ENCODE results near the gene CTCFL. TPM values are rescaled to one million over a fixed set of nuclear protein-coding genes. Genes with fewer than 3 reads are reported as not detected.

The CTCFL gene
- total RNA-seq, 1 donor from 2014 or later = not detected

- Mint-ChIP-seq H3K4me1 (ENCODE audit: low read depth) (no peaks in the 10 kb centered on the region), H3K27me3 (ENCODE audit: insufficient read depth) (peaks cover 16% of the 10 kb centered on the region), H3K4me3 (no peak overlapping the region), H3K9me3 (no peaks in the 10 kb centered on the region), H3K36me3 (ENCODE audit: low read depth) (no peaks in the 10 kb centered on the region), H3K27ac (no peak overlapping the region)
- DNase-seq (ENCODE audit: low spot score) = no peak
- intact Hi-C loops (cut with micrococcal nuclease) = no loop called here
Observed at GRCh38 chr20:57564180-57564802, 39.4 kb upstream of the CTCFL start.

DNA sequence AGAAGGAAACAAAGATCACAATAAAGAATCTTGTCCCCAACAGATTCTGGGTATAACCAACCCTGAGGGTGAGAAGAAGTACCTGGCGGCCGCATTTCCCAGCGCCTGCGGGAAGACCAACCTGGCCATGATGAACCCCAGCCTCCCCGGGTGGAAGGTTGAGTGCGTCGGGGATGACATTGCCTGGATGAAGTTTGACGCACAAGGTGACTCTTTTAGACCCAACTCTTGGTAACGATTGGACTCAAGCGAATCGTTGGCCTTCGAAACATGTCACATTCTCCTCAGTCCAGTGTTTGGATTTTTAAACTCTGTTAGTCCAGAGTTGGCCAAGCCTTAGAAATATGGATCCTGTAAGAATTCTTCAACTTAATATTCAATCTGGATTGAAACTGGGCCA lies 38.6 kb upstream of the CTCFL start:
- peaks cover 14% of the 10 kb centered on the region for H3K27me3 Mint-ChIP-seq (ENCODE audit: insufficient read depth)
- no peak overlapping the region for H3K27ac Mint-ChIP-seq
- H3K4me1 Mint-ChIP-seq (ENCODE audit: low read depth) = no peaks in the 10 kb centered on the region
- H3K4me3 Mint-ChIP-seq = no peak overlapping the region
- H3K36me3 Mint-ChIP-seq (ENCODE audit: low read depth) = no peaks in the 10 kb centered on the region
- intact Hi-C loops (cut with micrococcal nuclease) = no loop called here
- no peaks in the 10 kb centered on the region for H3K9me3 Mint-ChIP-seq
- DNase-seq (ENCODE audit: low spot score) = no peak

DNA sequence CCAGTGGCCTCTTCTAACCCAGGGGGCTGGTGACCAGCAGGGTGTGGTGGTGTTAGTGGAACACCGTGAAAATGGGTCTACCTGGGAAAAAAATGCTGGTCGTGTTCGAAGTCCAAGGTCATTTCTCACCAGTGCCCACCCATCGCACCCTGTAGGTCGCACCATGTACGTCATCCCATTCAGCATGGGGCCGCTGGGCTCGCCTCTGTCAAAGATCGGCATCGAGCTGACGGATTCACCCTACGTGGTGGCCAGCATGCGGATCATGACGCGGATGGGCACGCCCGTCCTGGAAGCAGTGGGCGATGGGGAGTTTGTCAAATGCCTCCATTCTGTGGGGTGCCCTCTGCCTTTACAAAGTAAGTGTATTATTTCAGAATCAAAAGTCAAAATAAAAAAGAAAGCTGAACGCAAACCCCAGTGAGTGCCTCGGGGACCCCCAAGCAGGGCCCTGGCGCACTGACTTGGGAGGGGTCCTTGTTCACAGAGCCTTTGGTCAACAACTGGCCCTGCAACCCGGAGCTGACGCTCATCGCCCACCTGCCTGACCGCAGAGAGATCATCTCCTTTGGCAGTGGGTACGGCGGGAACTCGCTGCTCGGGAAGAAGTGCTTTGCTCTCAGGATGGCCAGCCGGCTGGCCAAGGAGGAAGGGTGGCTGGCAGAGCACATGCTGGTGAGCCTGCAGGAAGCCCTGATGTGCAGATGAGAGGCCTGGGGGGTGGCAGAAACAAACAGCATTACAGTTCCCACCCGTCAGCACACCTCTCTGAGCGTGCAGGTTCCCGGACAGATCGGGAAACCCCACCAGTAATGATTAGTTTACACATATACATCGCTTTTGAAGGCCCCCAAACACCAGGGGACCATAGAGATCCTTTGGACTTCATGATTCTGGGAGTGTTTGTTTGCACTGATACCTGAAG lies 37.9 kb upstream of the CTCFL start:
- Mint-ChIP-seq H3K4me1 (ENCODE audit: low read depth) (no peaks in the 10 kb centered on the region), H3K27me3 (ENCODE audit: insufficient read depth) (peaks cover 14% of the 10 kb centered on the region), H3K27ac (no peak overlapping the region), H3K4me3 (no peak overlapping the region), H3K9me3 (no peaks in the 10 kb centered on the region), H3K36me3 (ENCODE audit: low read depth) (no peaks in the 10 kb centered on the region)
- intact Hi-C loops (cut with micrococcal nuclease) = no loop called here
- DNase-seq (ENCODE audit: low spot score) = no peak

DNA sequence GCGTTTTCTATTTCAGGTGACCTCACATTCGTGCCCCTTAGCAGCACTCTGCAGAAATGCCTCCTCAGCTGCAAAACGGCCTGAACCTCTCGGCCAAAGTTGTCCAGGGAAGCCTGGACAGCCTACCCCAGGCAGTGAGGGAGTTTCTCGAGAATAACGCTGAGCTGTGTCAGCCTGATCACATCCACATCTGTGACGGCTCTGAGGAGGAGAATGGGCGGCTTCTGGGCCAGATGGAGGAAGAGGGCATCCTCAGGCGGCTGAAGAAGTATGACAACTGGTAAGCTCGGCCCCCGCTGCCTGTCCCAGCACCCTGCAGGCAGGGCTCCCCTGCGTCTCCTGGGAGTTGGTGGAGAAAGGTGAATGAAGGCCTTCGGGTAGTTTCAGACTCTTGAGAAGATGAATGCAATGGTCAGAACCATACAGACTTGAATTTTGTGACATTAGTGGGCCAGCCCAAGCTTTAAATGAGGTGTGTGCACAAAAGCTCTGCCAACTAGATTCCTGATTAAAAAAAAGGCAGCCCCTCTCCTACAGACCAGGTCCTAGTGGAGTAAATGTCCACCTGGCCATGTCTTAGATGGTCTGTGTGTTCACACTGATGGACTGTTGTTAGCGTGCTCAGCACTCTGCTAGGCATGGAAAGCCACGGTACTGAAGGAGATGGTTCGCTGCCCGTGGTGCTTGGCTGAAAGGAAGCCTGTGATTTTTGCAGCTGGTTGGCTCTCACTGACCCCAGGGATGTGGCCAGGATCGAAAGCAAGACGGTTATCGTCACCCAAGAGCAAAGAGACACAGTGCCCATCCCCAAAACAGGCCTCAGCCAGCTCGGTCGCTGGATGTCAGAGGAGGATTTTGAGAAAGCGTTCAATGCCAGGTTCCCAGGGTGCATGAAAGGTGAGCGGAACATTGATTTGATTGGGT lies 36.7 kb upstream of the CTCFL start:
- no peak for DNase-seq (ENCODE audit: low spot score)
- H3K4me1 Mint-ChIP-seq (ENCODE audit: low read depth) = no peaks in the 10 kb centered on the region
- no peaks in the 10 kb centered on the region for H3K9me3 Mint-ChIP-seq
- no peak overlapping the region for H3K27ac Mint-ChIP-seq
- no peaks in the 10 kb centered on the region for H3K36me3 Mint-ChIP-seq (ENCODE audit: low read depth)
- H3K27me3 Mint-ChIP-seq (ENCODE audit: insufficient read depth) = peaks cover 11% of the 10 kb centered on the region
- no peak overlapping the region for H3K4me3 Mint-ChIP-seq
- intact Hi-C loops (cut with micrococcal nuclease) = no loop called here

GRCh38 chr20:57560554-57561355 lies 35.8 kb upstream of the CTCFL start, which contains the start of gene PCK1:
Gene PCK1 (plus strand): TSS chr20:57561110. CDS start chr20:57561412, 302 bp downstream.
- no peak within 1 kb of the TSS for H3K27ac Mint-ChIP-seq
- intact Hi-C loops (cut with micrococcal nuclease) = no loop called here
- no peaks in the 10 kb centered on the region for H3K4me1 Mint-ChIP-seq (ENCODE audit: low read depth)

DNA sequence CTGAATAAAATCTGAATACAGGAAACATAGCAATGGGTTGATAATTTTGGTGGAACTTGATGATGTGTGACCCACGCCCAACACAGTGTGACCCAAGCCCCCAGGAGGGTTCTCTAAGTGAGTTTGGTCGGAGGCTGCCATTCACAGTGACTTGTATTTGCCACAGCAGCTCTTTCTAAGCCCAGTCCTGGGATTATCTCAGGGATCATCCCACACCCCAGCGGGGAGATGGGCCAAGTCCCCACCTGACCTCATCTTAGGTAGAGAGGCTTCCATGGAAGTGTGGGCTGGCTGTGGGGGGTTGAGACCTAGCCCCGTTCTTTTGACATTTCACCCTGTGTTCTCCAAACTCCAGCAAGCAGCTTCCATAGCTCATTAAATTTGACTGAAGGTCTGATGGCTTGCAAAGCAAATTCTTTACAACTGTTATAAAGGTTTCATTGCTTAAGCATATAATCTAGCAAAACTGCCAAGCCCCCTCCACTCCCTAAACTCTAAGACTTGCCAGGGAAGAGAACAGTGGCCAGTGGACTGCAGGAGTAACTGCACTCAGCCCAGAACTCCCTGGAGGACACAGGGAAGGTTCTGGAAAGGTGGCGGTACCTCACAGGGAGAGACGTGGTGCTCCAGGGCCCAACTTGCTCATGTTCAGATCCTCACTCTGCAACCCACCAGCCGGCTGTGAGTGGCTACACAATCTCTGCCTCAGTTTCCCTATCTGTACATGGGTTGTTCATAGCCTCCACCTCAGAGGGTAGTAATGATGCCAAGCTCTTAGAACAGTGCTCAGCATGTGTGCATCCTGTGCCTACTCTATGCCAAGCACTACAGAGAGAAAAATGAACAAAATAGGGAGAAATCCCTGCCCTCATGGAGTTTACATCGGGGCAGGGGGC lies 35.0 kb upstream of the CTCFL start:
- no peaks in the 10 kb centered on the region for H3K9me3 Mint-ChIP-seq
- intact Hi-C loops (cut with micrococcal nuclease) = no loop called here
- no peaks in the 10 kb centered on the region for H3K36me3 Mint-ChIP-seq (ENCODE audit: low read depth)
- no peaks in the 10 kb centered on the region for H3K4me1 Mint-ChIP-seq (ENCODE audit: low read depth)
- H3K27me3 Mint-ChIP-seq (ENCODE audit: insufficient read depth) = peaks cover 6% of the 10 kb centered on the region
- no peak overlapping the region for H3K27ac Mint-ChIP-seq
- H3K4me3 Mint-ChIP-seq = no peak overlapping the region
- no peak for DNase-seq (ENCODE audit: low spot score)

More at GRCh38 chr20:57560554-57561355, 35.8 kb upstream of the CTCFL start, which contains the start of gene PCK1:
- Mint-ChIP-seq H3K36me3 (ENCODE audit: low read depth) (no peaks in the 10 kb centered on the region), H3K9me3 (no peaks in the 10 kb centered on the region), H3K27me3 (ENCODE audit: insufficient read depth) (peaks cover 6% of the 10 kb centered on the region), H3K4me3 (no peak within 1 kb of the TSS)
- no peak for DNase-seq (ENCODE audit: low spot score)

- H3K27me3 Mint-ChIP-seq (ENCODE audit: insufficient read depth) = peaks cover 9% of the 10 kb centered on the region
- no peaks in the 10 kb centered on the region for H3K9me3 Mint-ChIP-seq
- H3K27ac Mint-ChIP-seq = no peak overlapping the region
- no peaks in the 10 kb centered on the region for H3K36me3 Mint-ChIP-seq (ENCODE audit: low read depth)
- intact Hi-C loops (cut with micrococcal nuclease) = no loop called here
- no peak for DNase-seq (ENCODE audit: low spot score)
- H3K4me3 Mint-ChIP-seq = no peak overlapping the region
- H3K4me1 Mint-ChIP-seq (ENCODE audit: low read depth) = no peaks in the 10 kb centered on the region
Observed at GRCh38 chr20:57559289-57559634, 34.3 kb upstream of the CTCFL start.

DNA sequence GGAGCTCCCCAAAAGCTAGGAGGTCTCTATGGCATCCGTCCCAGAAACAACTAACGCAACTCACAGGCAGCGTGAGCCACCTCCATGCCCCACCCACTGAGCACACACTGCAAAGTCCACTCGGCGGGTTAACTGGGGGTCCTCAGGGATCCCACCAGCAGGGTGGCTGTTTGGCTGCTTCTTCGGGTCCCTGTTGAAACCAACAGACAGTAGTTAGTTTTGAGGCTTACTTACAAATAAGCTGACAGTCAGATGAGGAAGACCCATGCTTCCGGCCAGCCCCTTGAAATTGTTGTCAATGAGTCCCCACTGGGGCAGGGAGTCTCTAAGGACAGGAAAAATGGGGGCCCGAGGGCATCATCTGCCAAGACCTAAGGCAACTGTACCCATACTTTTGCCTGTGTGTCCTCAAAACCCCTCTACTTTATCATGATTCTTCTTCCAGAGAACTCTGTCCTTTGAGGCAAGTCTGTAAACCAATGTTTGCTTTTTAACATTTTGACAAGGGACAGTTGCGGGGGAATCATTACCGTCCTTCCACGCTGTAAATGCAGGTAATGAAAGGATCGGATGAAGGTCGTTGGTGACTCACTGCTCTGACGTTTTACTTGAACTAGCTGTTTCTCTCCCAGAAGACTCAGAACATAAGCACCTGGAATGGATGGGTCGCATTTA lies 33.8 kb upstream of the CTCFL start:
- Mint-ChIP-seq H3K27me3 (ENCODE audit: insufficient read depth) (peaks cover 9% of the 10 kb centered on the region), H3K4me1 (ENCODE audit: low read depth) (no peaks in the 10 kb centered on the region), H3K36me3 (ENCODE audit: low read depth) (no peaks in the 10 kb centered on the region), H3K27ac (no peak overlapping the region), H3K4me3 (no peak overlapping the region), H3K9me3 (no peaks in the 10 kb centered on the region)
- DNase-seq (ENCODE audit: low spot score) = no peak
- intact Hi-C loops (cut with micrococcal nuclease) = no loop called here

- intact Hi-C loops (cut with micrococcal nuclease) = no loop called here
- H3K4me3 Mint-ChIP-seq = no peak overlapping the region
- H3K27me3 Mint-ChIP-seq (ENCODE audit: insufficient read depth) = peaks cover 9% of the 10 kb centered on the region
- H3K4me1 Mint-ChIP-seq (ENCODE audit: low read depth) = no peaks in the 10 kb centered on the region
- H3K36me3 Mint-ChIP-seq (ENCODE audit: low read depth) = no peaks in the 10 kb centered on the region
- no peak for DNase-seq (ENCODE audit: low spot score)
- no peaks in the 10 kb centered on the region for H3K9me3 Mint-ChIP-seq
- H3K27ac Mint-ChIP-seq = no peak overlapping the region
Observed at GRCh38 chr20:57557926-57558613, 33.1 kb upstream of the CTCFL start.

GRCh38 chr20:57556980-57557274 lies 32.0 kb upstream of the CTCFL start:
- H3K36me3 Mint-ChIP-seq (ENCODE audit: low read depth) = no peaks in the 10 kb centered on the region
- no peak overlapping the region for H3K4me3 Mint-ChIP-seq
- H3K27me3 Mint-ChIP-seq (ENCODE audit: insufficient read depth) = peaks cover 9% of the 10 kb centered on the region
- intact Hi-C loops (cut with micrococcal nuclease) = no loop called here
- no peak overlapping the region for H3K27ac Mint-ChIP-seq
- H3K9me3 Mint-ChIP-seq = no peaks in the 10 kb centered on the region
- no peaks in the 10 kb centered on the region for H3K4me1 Mint-ChIP-seq (ENCODE audit: low read depth)
- no peak for DNase-seq (ENCODE audit: low spot score)

Data from activated T-helper 1 cell treated with anti-CD3 and anti-CD28 coated beads, Interleukin-12 subunit alpha, Interleukin-12 subunit beta, Interleukin-2, Interleukin-4 antibody, amounts not matched to agents 30 ng/mL and 10 ng/mL and 1 ng/mL, durations not matched to agents 14 hours and 24 hours and 36 hours (primary cell).